Measurements from ENCODE around the gene MLLT1.

MLLT1 gene

GRCh38 chr19:6221878-6222746 is 57.7 kb downstream of the MLLT1 start:
- no peak for DNase-seq (ENCODE audit: low read depth)

DNA sequence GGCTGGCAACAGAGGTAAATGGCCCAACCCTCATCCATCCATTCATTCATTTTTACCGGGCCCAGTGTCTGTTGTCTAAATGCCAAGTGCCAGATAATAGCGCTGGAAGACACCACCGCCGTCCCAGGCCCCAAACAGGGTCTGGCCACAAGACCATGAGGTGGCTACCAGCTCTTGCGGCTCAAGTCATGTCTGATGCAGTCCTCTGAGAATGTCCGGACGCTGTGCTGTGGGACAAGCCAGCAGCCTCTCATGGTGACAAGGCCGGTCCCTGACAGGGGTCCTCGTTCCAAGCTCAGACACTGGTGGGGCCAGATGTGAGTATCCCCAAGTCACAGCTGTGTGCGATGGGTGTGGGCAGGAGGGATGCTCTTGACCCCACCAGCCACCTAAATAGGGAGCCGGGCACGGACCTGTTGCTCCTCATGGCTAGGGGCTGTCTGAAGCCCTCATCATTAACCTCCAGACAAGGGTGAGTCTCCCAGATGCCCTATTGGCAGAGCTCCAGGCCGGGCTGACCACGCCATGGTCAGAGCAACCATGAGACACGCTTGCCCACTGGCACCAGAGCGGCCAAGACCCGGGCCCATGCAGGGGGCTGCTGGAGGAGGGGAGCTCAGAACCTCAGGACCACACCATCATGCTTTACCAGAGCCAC is 58.4 kb downstream of the MLLT1 start:
- DNase-seq (ENCODE audit: low read depth) = no peak

- DNase-seq (ENCODE audit: low read depth) = no peak
Observed at GRCh38 chr19:6220385-6221191, 59.2 kb downstream of the MLLT1 start.

DNA sequence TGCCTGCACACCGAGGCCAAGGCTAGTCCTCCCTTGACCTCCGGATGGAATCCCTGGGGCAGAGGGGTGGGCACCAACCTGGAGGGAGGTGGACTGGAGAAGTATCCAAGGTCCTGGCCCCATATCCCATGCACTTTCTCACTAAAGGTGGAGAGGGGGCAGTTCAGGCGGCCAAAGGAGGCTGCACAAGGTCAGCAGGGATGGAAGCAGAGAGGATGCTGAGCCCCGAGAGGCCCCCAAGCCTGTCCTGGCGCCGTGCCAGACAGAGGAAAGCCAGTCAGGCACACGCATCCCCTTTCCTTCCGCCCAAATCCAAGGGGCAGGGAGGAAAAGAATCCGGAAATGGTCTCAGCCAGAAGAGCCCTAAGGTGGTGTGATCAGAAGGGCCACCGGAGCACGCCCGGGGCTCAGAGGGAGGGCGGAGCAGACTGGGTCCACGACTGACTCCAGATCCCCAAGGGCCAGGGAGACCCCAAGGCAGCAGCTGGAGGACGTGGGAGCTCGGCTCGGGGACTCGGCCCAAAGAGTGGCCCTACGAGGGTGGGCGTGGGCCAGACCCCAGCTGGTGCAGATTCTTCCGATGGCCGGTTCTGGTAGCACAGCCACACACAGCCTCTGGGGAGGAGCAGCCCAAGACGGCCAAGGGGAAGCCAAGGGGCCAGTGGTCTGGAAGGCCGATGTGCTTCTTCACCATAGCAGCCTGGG is 60.0 kb downstream of the MLLT1 start:
- no peak for DNase-seq (ENCODE audit: low read depth)

DNA sequence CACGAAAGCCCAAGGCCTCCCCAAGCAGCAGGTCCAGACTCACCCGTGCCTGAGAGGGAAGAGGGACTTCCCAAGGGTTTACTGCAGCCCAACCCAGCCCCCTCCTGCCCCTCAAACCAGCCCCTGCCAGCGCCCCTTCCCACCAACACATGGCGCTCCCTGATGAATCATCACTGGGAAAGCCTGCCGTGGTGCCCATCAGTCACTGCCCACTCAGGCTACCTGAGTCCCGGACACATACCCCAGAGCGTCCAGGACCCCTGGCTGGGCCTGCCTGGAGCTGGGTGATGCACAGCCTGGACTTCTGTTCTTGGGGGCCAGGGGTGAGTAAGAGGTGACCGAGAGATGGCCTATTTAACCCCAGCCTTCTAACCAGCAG is 60.6 kb downstream of the MLLT1 start:
- no peak for DNase-seq (ENCODE audit: low read depth)

GRCh38 chr19:6218491-6219146 is 61.2 kb downstream of the MLLT1 start:
- DNase-seq (ENCODE audit: low read depth) = peak; percentile 79

DNA sequence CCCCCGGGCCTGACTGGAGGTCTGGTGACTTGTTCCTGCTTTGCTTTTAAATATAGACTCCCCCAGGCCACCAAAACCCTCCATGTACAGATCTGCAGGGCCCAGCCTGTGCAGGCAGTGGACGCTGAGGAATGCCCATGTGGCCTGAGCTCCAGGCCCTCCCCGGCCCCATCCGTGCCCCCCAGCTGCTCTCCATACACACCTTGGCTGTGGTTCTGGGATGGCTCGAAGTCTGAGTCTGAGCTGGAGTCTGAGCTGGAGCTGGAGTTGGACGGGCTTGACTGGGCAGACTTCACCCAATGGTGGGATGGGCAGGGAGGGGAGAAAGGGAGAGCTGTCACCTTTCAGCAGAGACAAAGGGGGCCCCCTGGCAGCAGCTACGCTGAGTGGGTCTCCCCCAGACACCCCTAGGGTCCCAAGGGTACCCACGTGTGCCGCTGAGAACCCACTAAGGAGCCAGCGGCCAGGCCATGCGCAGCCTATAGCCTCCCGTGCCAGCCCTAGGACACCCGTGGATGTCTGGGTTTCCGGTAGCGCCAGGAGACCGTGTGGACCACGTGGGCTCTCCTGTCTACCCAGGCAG is 61.9 kb downstream of the MLLT1 start:
- no peak for DNase-seq (ENCODE audit: low read depth)

DNA sequence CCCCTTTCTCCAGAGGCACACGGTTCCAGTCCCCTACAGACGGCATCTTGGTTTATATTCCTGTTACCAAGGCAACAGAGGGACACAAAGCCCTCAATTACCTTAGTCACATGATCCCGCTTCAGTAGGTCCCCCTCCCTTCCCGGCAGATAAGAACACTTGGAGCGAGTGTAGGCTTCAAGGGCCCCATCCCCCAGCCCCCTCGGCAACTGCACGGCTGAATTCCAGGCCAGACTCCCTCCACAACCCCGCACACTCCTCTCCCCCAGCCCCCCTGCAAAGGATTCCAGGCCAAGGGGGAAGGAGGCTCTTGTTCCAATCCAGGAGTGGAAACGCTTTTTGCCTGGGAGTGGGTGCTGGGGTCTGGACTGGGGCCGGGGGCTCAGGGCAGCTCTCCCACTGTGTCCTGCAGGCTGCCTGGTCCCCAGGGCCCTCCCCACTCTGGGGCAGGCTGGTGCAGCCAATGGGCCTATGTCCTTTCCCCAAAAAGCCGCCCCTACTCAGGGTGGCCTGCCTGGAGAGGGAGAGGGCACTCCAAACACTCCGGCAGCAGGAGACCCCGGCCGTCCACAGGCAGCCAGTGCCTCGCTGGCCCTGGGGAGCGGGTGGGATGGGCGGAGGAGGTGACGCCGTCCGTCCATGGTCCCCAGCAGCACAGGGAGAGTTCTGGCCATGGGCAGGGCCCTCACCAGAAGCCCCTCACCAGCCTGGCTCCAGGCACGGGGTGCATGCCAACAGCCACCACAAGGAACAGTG is 62.6 kb downstream of the MLLT1 start:
- no peak for DNase-seq (ENCODE audit: low read depth)

GRCh38 chr19:6216236-6216995 is 63.4 kb downstream of the MLLT1 start:
- no peak for DNase-seq (ENCODE audit: low read depth)

GRCh38 chr19:6215701-6216235 is 64.0 kb downstream of the MLLT1 start:
- DNase-seq (ENCODE audit: low read depth) = no peak

DNA sequence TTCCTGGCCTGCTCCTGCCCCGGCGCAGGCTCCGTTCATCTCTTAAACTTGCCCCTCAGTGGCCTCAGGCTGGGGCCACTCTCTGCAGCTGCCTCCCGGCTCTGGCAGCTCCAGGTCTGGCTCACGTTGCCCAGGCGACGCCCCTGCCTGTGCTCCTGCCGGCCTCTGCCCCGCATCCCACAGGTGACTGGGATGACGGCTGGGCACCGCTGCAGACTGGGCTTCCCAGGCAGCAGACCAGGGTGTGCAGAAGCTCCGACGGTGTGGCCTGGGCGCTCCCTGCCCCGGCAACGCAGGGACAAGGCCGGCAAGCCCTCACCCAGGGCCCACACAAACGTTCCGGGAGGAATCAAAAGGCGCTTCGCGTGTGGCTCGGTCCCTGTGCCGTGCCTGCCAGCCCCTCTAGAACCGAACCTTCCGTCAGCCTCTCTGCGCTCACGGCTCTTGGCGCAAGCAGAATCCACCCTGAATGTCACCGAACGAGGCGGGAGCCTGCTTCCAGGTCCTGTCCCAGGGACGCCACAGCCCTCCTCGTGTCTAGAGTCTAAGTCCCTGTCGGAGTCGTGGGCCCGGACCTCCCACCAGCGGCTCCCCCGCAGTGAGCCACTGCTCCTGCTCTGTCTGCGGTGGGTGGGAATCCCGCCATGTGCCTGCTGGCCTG is 64.8 kb downstream of the MLLT1 start:
- no peak for DNase-seq (ENCODE audit: low read depth)

DNA sequence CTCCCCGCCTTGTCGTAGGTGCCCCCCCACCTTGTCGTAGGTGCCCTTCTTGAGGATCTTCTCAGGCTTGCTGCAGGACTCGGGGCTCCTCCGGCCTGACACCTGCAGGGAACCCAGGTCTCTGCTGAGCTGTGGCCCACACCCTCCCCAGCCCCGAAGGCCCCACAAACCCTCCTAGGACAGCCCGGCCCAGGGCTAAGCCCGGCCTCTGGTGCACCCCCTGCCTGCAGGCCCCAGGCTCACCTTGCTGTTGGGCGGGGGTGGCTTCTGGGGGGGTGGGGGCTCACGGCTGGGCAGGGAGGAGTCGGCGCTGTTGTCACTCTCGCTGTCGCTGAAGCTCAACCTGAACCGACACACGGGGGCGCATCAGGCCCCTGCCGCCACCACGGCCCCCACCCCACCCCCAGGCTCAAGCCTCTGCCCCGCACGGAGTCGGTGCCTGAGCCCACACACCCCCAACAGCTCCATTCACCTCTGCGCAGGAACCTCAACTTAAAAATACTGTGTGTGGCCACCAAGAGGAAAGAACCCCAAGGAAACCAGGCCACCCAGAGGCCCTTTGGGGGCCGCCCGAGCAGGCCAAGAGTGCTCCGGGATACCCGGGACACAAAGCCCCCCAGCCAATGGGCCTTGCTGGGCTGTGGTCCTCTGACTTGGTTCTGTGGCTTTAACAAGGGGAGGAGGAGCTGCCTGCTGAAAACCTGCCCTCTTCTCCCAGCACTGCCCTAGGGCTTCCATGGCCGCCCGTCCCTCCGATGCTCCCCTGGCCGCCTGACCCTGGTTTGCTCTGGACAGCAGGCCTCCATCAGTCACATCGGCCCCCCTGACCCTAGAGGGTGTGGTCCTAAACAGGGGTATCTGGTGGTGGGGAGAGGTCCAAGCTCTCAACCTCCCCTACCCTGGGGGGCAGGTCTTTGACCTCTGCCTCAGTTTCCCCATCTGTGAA is 65.8 kb downstream of the MLLT1 start:
- no peak for DNase-seq (ENCODE audit: low read depth)

DNA sequence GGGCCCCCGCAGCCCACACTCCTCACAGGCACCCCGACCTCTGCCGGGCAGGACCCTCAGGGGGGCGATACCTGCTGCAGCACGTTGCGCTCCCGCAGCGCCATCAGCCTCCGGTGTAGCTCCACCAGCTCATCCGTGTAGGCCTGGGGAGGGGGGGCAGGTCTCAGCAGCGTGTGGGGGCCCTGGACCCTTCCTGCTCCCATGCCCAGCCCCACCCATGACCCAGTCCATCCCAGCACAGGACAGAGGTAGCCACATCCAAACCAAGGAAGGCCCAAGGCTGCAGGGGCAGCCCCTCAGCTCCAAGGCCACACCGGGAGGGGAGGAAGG is 66.5 kb downstream of the MLLT1 start:
- no peak for DNase-seq (ENCODE audit: low read depth)

DNA sequence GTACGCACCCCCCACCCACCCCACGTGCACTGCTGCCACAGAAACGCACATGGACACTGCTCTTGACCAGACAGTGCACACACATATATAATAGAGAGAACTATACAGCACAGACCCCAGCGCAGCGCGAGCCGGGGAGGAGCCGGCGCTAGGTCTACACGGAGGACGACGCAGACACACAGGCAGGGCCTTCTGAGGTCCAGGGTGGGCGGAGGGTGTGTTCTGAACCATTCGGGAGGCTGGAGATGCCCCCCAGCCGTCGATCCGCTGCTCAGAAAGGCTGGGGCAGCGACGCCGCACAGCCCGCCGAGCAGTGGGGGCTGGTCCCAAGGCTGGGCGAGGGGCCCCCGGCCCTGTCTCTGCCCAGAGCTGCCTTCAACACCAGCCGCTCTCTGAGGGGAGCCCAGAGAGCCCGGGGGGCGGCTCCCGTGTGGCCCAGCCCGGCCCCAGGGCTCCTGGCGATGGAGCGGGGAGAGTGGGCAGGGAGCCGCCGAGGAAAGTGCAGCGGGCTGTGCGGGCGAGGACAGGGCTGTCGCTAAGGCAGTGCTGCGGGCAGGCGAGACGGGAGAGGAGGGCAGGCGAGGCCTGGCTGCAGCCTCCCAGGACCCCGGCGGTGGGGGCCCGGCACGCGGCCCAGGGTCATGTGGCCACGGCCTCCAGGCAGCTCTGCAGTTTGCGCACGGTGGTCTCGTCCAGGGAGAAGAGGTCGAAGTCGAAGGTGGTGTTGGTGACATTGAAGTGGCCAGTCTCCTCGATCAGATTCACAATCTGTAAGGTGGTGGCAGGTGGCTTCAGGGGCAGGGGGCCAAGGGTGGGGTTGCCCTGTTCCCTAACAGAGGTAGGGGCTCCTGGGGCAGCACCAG is 67.1 kb downstream of the MLLT1 start:
- no peak for DNase-seq (ENCODE audit: low read depth)

DNA sequence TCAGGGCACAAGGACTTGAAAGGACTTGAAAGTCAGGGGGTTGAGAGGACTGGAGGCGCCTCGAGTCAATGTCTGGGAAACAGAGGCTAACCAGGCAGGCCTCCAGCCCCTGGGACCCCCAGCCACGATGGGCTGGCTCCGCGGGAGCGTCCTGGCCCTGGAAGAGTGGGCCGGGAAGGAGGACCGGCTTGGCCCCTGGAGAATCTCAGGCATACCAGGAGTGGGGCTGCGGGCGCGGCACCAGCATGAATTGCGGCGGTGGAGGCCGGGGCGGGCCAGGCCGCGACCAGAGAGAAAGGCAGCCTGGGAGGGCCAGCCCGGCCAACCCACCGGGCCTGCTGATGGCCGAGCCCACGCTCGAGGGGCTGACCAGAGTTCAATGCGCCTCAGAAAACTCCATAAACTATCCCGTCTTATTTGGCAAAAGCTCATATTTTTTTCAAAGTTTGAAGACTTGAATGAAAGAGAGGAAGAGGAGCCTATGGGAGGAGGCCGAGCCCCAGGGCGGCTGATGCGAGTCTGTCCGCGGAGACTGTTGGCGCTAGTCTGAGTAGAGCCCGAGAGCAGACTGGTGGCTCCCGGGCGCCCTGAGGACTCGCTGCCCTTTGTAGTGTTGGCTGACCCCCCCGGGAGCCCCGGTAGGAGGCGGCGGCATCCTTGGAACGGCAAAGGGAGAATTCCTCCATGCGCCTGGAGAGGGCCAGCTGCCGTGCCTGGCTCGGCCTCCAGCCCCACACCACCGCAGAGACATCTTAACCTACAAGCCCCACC is 68.0 kb downstream of the MLLT1 start:
- DNase-seq (ENCODE audit: low read depth) = no peak

Measured in activated T-cell treated with anti-CD3 and anti-CD28 coated beads for 48 hours (primary cell).